AG09319 (cell line): ENCODE data around the gene SLC26A1.

Experiments used
- DNase-seq: peaks from one replicate; pipeline ENCODE4 v3.0.0-alpha.2; 2010; ENCODE audit warnings: low read depth; ENCODE audit errors: extremely low read depth
- TF ChIP-seq, protein P1 (sequence below): IDR thresholded peaks from 2 replicates; pipeline ENCODE4 v1.5.1; 2011; ENCODE audit warnings: low read depth, mild to moderate bottlenecking, inconsistent platforms, low read length, moderate library complexity

The SLC26A1 gene

DNA sequence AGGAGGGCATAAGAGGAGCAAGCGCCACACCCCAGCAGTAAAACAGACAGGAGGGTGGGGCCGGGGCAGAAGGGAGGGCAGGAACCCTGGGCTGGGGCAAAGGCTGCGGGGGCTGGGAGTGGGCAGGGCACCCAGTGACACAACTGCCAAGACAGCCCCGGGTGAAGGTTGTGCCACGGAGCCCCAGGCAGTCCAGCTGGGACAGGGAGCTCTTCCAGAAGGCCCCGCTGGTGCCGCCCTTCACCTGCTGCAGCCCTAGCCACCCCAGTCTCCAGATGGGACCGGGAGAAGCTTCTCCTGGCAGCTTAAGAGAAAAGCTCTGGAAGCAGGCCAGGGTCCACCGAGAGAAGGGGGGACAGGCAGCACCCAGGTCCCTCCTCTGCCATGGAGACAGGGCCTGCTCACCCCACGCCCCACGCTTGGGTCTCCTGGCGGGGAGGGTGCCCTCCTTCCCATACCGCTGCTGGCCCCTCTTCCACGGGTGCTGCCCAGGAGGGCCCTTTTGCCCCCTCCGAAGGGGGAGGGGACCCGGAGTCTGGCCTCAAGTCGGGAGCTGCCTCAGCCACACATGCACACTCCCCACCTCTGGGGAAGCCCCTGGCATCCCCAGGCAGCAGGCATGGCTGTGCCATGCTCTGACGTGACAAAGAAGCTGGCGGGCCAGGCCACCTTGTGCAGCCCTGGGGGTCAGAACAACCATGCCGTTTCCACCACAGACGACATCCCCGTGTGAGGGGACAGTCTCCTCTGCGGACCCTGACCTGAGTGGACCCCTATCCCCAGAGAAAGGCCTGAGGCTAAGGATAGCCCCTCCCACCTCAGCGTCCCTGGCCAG is 21.3 kb downstream of the SLC26A1 start:
- TF ChIP-seq, protein P1, sequence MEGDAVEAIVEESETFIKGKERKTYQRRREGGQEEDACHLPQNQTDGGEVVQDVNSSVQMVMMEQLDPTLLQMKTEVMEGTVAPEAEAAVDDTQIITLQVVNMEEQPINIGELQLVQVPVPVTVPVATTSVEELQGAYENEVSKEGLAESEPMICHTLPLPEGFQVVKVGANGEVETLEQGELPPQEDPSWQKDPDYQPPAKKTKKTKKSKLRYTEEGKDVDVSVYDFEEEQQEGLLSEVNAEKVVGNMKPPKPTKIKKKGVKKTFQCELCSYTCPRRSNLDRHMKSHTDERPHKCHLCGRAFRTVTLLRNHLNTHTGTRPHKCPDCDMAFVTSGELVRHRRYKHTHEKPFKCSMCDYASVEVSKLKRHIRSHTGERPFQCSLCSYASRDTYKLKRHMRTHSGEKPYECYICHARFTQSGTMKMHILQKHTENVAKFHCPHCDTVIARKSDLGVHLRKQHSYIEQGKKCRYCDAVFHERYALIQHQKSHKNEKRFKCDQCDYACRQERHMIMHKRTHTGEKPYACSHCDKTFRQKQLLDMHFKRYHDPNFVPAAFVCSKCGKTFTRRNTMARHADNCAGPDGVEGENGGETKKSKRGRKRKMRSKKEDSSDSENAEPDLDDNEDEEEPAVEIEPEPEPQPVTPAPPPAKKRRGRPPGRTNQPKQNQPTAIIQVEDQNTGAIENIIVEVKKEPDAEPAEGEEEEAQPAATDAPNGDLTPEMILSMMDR: no peak
- DNase-seq: no peak

DNA sequence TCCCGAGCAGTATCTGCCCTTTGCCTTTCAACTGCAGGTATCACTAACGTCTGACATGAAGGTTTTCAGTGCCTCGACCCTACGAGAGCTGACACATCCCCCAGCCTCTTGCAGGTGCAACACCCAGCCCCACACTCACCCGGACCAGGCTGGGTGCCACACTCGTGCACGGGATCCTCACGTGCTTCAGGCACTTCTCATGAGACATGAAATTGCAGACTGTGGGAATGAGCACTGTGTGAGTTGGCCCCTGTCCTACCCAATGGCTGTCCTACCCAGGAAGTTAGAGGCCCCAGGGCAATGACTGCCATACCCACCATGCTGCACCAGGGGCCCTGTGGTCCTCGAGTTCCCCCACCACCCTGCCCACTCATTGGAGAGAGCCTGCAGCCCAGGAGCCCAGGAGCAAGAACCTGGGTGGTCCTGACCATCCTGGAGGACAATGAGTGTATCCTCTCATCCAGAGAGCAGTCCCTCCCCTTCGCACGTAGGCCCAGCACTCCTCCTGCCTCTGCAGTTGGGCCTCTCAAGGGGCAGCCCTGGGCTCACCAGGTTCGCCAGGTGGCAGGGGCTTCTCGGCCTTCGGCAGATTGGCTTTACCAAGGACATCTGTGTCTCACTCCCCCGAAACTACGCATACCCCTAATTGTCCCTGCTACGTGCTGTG is 22.2 kb downstream of the SLC26A1 start:
- TF ChIP-seq, protein P1: no peak
- DNase-seq: no peak

DNA sequence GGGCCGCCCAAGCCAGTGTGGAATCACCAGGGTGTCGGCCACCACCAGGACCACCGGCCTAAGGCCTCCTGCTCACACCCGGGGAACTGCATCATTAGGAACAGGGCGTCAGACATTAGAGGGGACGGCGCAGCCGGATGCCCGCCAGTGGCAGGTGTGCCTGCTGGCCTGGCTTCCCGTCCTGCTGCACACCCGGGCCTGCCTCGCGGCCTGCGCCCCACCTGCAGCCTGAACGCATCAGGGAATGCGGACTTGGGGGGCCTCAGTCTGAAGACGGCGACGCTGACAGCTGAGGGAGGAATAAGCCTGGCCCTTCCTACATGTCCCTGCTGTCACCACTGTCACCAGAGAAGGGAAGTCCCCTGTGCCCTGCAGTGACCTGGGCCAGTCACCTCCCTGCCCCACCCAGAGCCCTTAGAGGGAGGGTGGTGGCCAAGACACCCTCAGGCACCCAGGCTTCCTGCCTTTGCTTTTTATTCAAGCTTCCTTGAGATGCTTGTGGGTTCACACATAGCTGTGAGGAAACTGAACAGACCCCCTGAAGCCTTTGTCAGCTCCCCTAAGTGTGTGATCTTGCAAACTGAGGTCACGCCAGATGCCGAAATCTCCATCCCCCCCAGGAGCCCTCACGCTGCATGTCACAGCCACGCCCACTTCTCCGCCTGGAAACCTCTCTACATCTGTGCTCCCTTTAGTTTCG is 23.0 kb downstream of the SLC26A1 start:
- TF ChIP-seq, protein P1: no peak
- DNase-seq: no peak

DNA sequence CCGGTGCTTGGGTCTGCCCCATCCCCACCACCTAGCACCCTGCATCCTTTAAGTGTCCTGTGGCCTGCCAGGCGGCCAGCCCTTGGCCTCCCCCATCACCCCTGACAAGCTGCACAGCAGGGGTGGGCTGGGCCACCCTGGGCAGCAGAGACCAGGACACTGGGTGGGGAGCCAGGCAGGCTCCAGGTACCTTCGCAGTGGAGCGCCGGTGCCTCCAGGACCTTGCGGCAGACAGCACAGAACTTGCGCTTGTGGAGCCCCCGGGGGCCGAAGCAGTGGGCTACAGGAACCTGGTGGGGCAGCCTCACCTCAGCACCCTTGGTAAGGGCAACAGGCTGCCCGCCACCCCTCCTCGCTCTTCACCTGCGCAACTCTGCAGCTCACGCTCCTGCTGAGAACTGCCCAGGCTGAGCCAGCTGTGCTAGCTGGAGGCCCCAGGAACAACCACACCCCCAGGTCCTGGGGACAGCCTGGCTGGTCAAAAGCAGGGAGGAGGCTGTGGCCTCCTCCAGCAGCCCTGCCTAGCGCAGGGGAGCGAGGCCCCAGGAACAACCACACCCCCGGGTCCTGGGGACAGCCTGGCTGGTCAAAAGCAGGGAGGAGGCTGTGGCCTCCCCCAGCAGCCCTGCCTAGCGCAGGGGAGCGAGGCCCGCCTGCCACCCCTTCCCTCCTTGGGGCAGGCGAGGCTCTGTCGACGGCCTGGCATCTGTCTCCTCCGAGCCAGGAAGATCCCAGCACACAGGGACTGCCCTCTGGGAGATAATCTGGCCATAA is 24.4 kb downstream of the SLC26A1 start:
- TF ChIP-seq, protein P1: no peak
- no peak for DNase-seq

DNA sequence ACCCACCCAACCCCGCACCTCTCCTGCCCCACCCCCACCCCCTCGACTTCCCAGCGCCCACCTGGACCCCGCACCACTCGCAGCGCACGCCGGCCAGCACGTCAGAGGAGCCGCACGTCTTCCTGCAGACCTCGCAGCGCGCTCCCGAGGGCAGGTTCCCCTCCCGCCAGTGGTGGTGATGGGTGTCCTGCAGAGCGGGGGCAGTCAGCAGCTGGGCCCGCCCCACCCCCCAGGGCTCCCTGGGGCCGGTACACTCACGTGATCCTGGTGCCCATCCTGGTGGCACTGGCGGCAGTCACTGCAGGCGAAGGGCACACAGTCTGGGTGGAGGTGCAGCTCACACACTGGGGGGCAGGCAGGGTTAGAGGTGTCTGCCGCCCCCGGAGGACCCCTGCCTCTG is 25.0 kb downstream of the SLC26A1 start:
- TF ChIP-seq, protein P1: no peak
- no peak for DNase-seq

DNA sequence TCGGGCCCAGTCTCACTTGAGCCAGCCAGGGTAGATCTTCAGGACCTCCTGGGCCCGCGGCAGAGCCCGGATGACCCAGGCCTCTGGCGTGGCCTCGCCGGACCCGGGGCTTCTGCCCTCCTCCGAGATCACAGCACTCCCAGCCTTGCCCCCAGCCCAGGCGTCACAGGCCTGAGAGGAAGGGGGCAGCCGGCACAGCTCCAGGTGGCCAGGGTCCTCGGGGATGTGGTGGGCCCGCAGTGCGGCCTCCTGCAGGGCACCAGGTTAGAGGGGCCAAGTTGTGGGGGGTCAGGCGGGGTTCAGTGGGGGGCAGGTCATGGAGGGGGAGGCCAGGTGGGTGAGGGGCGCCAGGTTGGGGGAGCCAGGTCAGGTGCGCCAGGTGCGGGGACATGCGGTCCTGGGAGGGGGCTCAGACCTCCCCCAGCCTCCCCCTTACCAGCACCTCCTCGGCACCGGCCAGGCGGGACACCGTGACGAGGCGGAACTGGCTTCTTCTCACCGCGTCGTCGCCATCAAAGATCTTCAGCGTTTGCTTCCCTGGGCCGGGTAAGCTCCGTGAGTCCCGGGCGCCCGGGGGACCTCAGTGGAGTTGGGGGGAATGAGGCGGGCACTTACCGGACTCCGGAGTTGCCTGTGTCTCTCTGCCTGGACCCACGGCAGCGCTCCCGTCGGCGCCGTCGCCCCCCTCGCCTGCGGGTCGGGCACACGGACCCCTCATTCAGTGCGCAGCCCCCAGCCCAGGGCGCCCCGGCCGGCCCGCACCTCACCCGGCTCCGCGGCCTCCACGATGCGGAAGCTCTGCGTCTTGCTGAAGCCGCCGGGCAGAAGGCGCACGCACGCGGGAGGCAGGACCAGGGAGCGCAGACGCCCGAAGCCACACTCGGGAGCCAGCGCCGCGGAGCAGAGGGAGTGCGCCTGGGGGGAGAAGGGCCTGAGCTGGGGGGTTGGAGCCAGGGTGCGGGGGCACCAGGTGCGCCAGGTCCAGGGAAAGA is 25.8 kb downstream of the SLC26A1 start:
- no peak for DNase-seq
- TF ChIP-seq, protein P1: no peak
